HUES48 (cell line): ENCODE data around the gene CRYBA1.

Experiments
- H3K27ac ChIP-seq: one replicate; pipeline ENCODE4 v1.7.0; 2013; ENCODE audit warnings: low read depth, low read length, inconsistent platforms
- H3K27me3 ChIP-seq: 2 replicates; pipeline ENCODE4 v1.6.1; 2013; ENCODE audit warnings: mild to moderate bottlenecking, low read length; ENCODE audit not compliant: control insufficient read depth, insufficient read depth
- H3K36me3 ChIP-seq: 2 replicates; pipeline ENCODE4 v1.6.1; 2013; ENCODE audit warnings: low read length; ENCODE audit not compliant: control insufficient read depth, insufficient read depth
- H3K4me1 ChIP-seq: 2 replicates; pipeline ENCODE4 v1.6.1; 2013; ENCODE audit warnings: mild to moderate bottlenecking, low read length; ENCODE audit not compliant: control insufficient read depth, insufficient read depth
- H3K4me3 ChIP-seq: 2 replicates; pipeline ENCODE4 v1.5.1; 2013; ENCODE audit warnings: mild to moderate bottlenecking, low read depth, low read length
- H3K9ac ChIP-seq: 2 replicates; pipeline ENCODE4 v1.6.1; 2013; ENCODE audit warnings: mild to moderate bottlenecking, low read depth, low read length, moderate library complexity
- H3K9me3 ChIP-seq: 2 replicates; pipeline ENCODE4 v1.6.1; 2013; ENCODE audit warnings: low read length; ENCODE audit not compliant: control insufficient read depth, insufficient read depth

Gene CRYBA1

DNA sequence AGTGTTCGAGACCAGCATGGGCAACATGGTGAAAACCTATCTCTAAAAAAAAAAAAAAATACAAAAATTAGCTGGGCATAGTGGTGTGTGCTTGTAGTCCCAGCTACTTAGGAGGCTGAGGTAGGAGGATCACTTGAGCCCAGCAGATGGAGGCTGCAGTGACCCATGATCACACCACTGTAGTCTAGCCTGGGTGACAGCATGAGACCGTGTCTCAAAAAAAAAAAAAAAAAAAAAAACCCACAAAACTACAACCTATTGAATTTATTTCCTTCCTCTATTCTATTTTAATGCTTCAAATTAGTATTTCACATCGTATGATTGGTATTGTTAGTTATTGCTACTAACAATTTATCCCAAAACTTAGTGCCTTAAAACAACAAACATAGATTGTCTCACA lies 56.7 kb downstream of the CRYBA1 start:
- Histone ChIP-seq H3K9ac (no peak overlapping the region), H3K27ac (no peak overlapping the region), H3K27me3 (no peaks in the 10 kb centered on the region), H3K4me3 (no peak overlapping the region), H3K4me1 (no peaks in the 10 kb centered on the region), H3K36me3 (no peaks in the 10 kb centered on the region), H3K9me3 (no peaks in the 10 kb centered on the region)
